GM12872 (cell line): ENCODE data around the gene RPS6KA2.

Experiments used
- CTCF ChIP-seq: IDR thresholded peaks from 3 replicates; pipeline ENCODE4 v1.5.1; 2011; ENCODE audit warnings: low read depth, mild to moderate bottlenecking, low read length, moderate library complexity; ENCODE audit not compliant: insufficient read depth

The RPS6KA2 gene

GRCh38 chr6:166453651-166454050, 173.4 kb downstream of the RPS6KA2 start:
- no peak for TF ChIP-seq CTCF

GRCh38 chr6:166450167-166450873, 176.7 kb downstream of the RPS6KA2 start:
- no peak for TF ChIP-seq CTCF

DNA sequence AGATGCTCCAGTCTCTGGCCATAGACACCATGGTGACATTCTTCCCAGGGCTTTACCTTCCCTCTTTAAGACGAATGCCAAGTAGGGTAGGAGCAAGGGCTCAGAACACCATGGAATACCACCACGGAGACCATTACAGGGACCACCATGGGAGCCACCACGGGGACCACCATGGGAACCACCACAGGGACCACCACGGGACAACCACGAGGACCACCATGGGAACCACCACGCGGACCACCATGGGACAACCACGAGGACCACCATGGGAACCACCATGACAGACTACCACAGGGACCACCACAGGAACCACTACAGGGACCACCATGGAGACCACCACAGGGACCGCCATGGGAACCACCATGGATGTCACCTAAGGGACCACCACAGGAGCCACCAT, 177.4 kb downstream of the RPS6KA2 start:
- TF ChIP-seq CTCF, result no peak

DNA sequence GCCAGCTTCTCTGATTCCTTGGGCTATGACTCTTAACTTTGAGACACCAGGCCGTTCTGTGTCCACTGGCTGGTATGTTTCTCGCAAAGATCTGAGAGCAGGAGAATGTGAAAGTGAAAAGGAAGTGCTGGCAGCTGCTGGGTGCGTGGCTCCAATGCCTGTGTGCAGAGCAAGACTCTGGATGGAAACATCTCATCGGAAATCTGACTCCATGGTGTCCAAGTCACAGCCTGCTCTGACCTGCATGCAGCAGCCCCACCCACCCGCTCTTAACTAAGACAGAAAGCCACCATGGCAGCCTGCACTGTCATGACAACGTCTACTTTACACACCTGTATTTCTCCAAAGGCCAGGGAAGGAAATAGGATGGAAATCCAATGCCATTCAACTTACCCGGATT, 178.0 kb downstream of the RPS6KA2 start:
- no peak for TF ChIP-seq CTCF

GRCh38 chr6:166448432-166448831, 178.6 kb downstream of the RPS6KA2 start:
- TF ChIP-seq CTCF, result no peak

- no peak for TF ChIP-seq CTCF
Observed at GRCh38 chr6:166446567-166447065, 180.4 kb downstream of the RPS6KA2 start.

GRCh38 chr6:166446146-166446545, 180.9 kb downstream of the RPS6KA2 start:
- TF ChIP-seq CTCF, result no peak
